ENCODE measurements around the gene DIRAS3. TPM values are rescaled to one million over a fixed set of nuclear protein-coding genes. Genes with fewer than 3 reads are reported as not detected.

The DIRAS3 gene
- total and polyA plus RNA-seq, 2 donors (not counting 1 experiment from before 2014, with no cell fraction given) = 1.5 to 6.5 TPM

DNA sequence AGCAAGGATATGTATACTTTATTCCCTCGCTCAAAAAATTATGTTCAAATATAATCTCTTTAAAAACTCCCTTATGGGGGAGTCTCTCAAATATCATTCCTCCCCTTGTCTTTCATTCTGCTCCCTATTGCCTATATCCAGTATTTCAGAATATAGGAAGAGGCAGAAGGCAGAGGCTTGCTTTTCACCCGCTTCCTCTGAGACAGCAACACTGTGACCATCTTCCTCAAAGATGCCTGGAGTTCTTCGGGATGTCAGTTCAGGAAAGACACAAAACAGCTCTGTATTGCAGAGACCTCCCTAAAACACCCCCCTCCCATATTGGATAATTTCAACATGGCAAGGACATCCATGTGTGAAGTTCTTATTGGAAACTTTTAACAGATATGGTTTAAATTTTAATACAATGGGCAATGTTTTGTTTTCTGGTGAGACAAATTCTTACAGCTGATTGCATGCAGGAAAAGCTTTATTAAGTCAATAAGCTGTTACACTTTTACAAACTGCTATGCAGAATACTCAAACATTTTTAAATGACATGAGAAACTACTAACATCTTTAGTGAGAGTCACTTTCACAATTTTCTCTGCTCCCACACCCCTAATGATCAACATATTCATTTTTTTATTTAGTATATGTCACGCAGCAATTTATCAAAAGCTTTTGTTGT lies 4.8 kb downstream of the DIRAS3 start:
- Histone ChIP-seq H3K4me2 (ENCODE audit: extremely low read depth, insufficient read depth, low read length) (no peak overlapping the region), H2AFZ (ENCODE audit: low read length) (no peak overlapping the region), H4K20me1 (ENCODE audit: control insufficient read depth, extremely low read depth, insufficient read depth, low read length) (no peaks in the 10 kb centered on the region), H3K9me3 (ENCODE audit: control insufficient read depth, insufficient read depth, low read depth, low read length) (no peaks in the 10 kb centered on the region), H3K27ac (ENCODE audit: insufficient read depth, low read length) (no peak overlapping the region), H3K9ac (ENCODE audit: insufficient read depth, low read length) (no peak overlapping the region), H3K36me3 (ENCODE audit: control insufficient read depth, insufficient read depth, low read length) (no peaks in the 10 kb centered on the region), H3K79me2 (ENCODE audit: control insufficient read depth, insufficient read depth, low read length) (no peaks in the 10 kb centered on the region), H3K4me1 (ENCODE audit: control insufficient read depth, extremely low read depth, insufficient read depth, low read length) (no peaks in the 10 kb centered on the region), H3K27me3 (ENCODE audit: control insufficient read depth, insufficient read depth, low read length) (no peaks in the 10 kb centered on the region), H3K4me3 (replicated peaks in 1 of 4; ENCODE audit: control extremely low read depth in 1 of 4, insufficient read depth in 1 of 4, low read depth in 3 of 4, low read length in 4 of 4) (no peak overlapping the region)
- DNase-seq (ENCODE audit: low read depth in 2 of 2) = no peak
- TF ChIP-seq, protein P1, sequence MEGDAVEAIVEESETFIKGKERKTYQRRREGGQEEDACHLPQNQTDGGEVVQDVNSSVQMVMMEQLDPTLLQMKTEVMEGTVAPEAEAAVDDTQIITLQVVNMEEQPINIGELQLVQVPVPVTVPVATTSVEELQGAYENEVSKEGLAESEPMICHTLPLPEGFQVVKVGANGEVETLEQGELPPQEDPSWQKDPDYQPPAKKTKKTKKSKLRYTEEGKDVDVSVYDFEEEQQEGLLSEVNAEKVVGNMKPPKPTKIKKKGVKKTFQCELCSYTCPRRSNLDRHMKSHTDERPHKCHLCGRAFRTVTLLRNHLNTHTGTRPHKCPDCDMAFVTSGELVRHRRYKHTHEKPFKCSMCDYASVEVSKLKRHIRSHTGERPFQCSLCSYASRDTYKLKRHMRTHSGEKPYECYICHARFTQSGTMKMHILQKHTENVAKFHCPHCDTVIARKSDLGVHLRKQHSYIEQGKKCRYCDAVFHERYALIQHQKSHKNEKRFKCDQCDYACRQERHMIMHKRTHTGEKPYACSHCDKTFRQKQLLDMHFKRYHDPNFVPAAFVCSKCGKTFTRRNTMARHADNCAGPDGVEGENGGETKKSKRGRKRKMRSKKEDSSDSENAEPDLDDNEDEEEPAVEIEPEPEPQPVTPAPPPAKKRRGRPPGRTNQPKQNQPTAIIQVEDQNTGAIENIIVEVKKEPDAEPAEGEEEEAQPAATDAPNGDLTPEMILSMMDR (conservative IDR thresholded peaks at IDR 0.05 in 1 of 2, IDR thresholded peaks at IDR 0.05 in 1 of 2; ENCODE audit: low read depth in 1 of 2, low read length in 2 of 2) = no peak
- TF ChIP-seq EZH2 (IDR thresholded peaks at IDR 0.05; ENCODE audit: low read length, missing control alignments) = no peak

DNA sequence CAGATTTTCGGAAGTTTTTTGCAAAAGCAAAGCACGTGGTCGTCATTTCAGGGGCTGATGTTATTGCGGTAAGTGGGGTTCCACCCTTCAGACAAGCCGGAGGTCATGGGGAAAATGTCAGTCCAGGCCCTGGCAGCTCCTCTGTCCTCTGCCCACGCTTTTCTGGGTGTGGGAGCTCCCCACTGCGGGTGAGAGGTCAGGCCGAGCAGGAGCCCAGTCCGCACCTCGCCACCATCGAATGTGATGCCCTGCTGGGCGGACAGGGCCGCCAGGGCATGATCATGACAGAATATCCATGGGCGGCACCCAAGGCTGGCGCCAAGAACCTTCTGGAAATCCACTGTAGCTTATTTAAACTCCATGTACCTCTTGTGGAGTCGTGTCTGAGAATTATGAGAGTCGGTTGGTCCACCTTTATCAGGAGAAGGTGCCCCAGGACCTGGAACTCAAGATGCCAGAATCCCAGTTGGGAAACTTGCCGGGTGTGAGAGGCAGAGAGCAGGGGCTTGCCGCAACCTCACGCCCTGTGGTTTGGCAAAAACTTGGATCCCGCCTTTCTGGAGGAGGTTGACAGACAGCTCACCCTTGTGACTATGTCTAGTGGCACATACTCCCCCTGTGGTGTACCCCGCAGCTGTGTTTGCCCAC lies 6.9 kb downstream of the DIRAS3 start:
- H3K9ac ChIP-seq (ENCODE audit: insufficient read depth, low read length) = no peak overlapping the region
- no peaks in the 10 kb centered on the region for H3K27me3 ChIP-seq (ENCODE audit: control insufficient read depth, insufficient read depth, low read length)
- no peak overlapping the region for H2AFZ ChIP-seq (ENCODE audit: low read length)

DNA sequence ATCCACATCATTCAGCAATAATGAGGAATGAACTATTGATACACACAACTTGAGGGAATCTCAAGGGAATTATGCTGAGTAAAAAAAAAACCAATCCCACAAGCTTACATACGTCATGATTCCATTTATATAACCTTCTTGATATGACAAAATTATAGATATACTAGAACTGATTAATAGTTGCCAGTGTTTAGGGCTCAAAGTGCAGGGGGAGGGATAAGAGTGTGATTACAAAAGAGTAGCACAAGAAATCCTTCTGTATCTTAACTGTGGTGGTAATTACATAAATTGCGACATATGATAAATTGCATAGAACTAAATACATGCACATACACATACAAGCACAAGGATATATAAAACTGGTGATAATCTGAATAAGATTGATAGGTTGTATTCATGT lies 13.5 kb downstream of the DIRAS3 start:
- H3K4me3 ChIP-seq (replicated peaks in 1 of 4; ENCODE audit: control extremely low read depth in 1 of 4, insufficient read depth in 1 of 4, low read depth in 3 of 4, low read length in 4 of 4) = no peak overlapping the region
- H3K27ac ChIP-seq (ENCODE audit: insufficient read depth, low read length) = no peak overlapping the region
- no peaks in the 10 kb centered on the region for H3K9me3 ChIP-seq (ENCODE audit: control insufficient read depth, insufficient read depth, low read depth, low read length)
- no peak overlapping the region for H3K9ac ChIP-seq (ENCODE audit: insufficient read depth, low read length)
- TF ChIP-seq, protein P1 (conservative IDR thresholded peaks at IDR 0.05 in 1 of 2, IDR thresholded peaks at IDR 0.05 in 1 of 2; ENCODE audit: low read depth in 1 of 2, low read length in 2 of 2) = no peak
- no peaks in the 10 kb centered on the region for H3K79me2 ChIP-seq (ENCODE audit: control insufficient read depth, insufficient read depth, low read length)
- no peaks in the 10 kb centered on the region for H3K27me3 ChIP-seq (ENCODE audit: control insufficient read depth, insufficient read depth, low read length)
- H2AFZ ChIP-seq (ENCODE audit: low read length) = no peak overlapping the region
- no peaks in the 10 kb centered on the region for H4K20me1 ChIP-seq (ENCODE audit: control insufficient read depth, extremely low read depth, insufficient read depth, low read length)
- DNase-seq (ENCODE audit: low read depth in 2 of 2) = no peak
- H3K36me3 ChIP-seq (ENCODE audit: control insufficient read depth, insufficient read depth, low read length) = no peaks in the 10 kb centered on the region
- H3K4me2 ChIP-seq (ENCODE audit: extremely low read depth, insufficient read depth, low read length) = no peak overlapping the region
- H3K4me1 ChIP-seq (ENCODE audit: control insufficient read depth, extremely low read depth, insufficient read depth, low read length) = no peaks in the 10 kb centered on the region

More for the DNA sequence above, 6.9 kb downstream of the DIRAS3 start:
- no peaks in the 10 kb centered on the region for H3K36me3 ChIP-seq (ENCODE audit: control insufficient read depth, insufficient read depth, low read length)
- H3K4me2 ChIP-seq (ENCODE audit: extremely low read depth, insufficient read depth, low read length) = no peak overlapping the region
- H3K79me2 ChIP-seq (ENCODE audit: control insufficient read depth, insufficient read depth, low read length) = no peaks in the 10 kb centered on the region
- H3K4me3 ChIP-seq (replicated peaks in 1 of 4; ENCODE audit: control extremely low read depth in 1 of 4, insufficient read depth in 1 of 4, low read depth in 3 of 4, low read length in 4 of 4) = no peak overlapping the region
- no peaks in the 10 kb centered on the region for H3K9me3 ChIP-seq (ENCODE audit: control insufficient read depth, insufficient read depth, low read depth, low read length)
- no peaks in the 10 kb centered on the region for H4K20me1 ChIP-seq (ENCODE audit: control insufficient read depth, extremely low read depth, insufficient read depth, low read length)
- no peak for DNase-seq (ENCODE audit: low read depth in 2 of 2)
- no peak overlapping the region for H3K27ac ChIP-seq (ENCODE audit: insufficient read depth, low read length)
- H3K4me1 ChIP-seq (ENCODE audit: control insufficient read depth, extremely low read depth, insufficient read depth, low read length) = no peaks in the 10 kb centered on the region
- no peak for TF ChIP-seq EZH2 (IDR thresholded peaks at IDR 0.05; ENCODE audit: low read length, missing control alignments)
- TF ChIP-seq, protein P1 (conservative IDR thresholded peaks at IDR 0.05 in 1 of 2, IDR thresholded peaks at IDR 0.05 in 1 of 2; ENCODE audit: low read depth in 1 of 2, low read length in 2 of 2) = no peak

All from fibroblast of lung (primary cell).